T-helper 2 cell treated with Interferon-gamma antibody and Interleukin-4, amounts not matched to agents 100 ng/mL and 5 ng/mL, for 36 hours (primary cell): ENCODE data around the gene XYLT1. TPM values are rescaled to one million over a fixed set of nuclear protein-coding genes. Genes with fewer than 3 reads are reported as not detected.

Source experiments
- intact Hi-C: fragments of 100-400 bp; cut with micrococcal nuclease; formaldehyde crosslinking; loops from one replicate; pipeline ENCODE4 v1.15.1; 2023
- total RNA-seq: library from RNA; stranded (reverse); gene quantifications from 2 replicates; pipeline ENCODE4 v1.2.3, GENCODE V29; 2022

Gene XYLT1
- total RNA-seq, 1 donor from 2014 or later: 47.7 TPM

DNA sequence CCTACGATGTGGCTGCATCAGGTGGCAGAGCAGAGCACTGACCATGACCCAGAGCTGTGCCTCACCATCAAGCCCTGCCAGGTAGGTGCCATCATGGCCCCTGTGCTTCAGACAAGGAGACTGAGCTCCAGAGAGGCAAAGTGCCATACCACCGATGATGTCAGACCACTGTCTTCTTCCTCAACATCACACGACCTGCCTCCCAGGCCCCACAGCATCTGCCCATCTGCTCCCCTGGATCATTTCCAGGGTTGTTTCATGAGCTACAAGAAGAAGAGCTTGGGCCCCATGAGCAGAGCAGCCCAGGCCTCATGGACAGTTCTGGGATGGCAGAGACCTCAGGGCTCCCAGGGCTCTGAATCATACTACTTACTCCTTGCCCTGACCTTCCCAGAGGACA, 9.9 kb downstream of the XYLT1 start:
- intact Hi-C loops: no loop called here

DNA sequence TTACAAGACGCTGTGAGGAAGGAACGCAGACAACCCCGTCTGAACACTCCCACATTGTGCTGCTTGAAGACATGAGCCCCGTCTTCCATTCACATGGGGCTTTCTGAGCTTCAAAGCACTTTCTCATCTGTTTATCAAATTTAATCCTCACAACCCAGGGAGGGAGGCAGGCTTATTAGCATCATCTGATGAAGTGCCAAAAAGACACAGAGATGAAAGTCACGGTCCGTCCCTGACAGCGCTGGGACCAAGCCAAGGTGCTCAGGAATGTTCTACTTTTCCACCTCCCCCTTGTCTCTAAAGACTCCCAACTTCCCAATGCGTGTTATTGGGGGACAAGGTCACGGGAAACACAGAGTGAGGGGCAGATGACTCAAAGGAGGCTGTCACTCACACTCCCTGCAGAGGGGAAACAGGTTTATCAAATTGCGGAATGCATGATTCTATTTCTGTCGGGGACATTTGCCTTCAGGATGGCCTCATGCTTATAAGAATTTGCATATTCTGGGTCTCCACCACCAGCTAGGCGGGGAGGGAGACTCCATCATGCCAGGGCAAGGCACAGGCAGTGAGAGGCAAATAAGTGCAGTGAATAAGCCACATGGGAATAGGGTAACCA, 10.7 kb downstream of the XYLT1 start:
- intact Hi-C loops: no loop called here

DNA sequence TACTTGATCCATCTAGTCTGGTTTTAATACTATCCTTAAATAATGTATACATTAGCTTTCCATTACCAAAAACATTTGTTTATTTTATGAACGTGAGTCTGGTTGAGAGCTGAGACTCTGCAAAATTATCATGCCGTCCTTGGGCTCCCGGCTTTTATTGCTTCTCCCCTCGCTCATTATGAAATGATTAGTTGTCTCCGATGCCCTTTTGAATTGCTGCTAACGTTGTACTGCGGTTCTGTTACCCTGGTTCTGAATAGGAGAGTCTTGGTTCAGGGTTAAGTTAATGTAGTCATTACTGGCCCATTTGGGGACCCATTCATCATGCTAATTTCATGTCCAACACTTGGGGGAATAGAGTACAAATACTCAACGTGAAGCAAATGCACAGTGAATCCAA, 12.8 kb downstream of the XYLT1 start:
- intact Hi-C loops: no loop called here

DNA sequence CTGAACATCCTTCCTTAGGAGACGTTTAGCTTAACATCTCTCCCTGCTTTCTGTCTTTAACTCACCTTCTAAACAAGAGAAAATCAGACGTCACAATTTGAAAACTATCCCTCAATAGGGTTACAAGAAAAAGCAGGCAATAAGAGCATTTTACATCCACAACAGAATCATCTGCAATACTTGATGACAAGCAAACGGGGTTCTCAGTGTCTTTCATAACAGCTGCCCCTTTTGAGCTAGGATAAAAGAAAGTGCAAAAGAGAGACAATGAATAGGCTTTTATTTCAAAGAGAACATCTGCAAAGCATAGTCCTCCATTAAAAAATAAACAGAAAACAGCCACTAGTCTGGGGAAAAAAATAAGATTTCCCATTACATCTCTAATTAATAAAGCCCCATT, 13.2 kb downstream of the XYLT1 start:
- intact Hi-C loops: no loop called here

DNA sequence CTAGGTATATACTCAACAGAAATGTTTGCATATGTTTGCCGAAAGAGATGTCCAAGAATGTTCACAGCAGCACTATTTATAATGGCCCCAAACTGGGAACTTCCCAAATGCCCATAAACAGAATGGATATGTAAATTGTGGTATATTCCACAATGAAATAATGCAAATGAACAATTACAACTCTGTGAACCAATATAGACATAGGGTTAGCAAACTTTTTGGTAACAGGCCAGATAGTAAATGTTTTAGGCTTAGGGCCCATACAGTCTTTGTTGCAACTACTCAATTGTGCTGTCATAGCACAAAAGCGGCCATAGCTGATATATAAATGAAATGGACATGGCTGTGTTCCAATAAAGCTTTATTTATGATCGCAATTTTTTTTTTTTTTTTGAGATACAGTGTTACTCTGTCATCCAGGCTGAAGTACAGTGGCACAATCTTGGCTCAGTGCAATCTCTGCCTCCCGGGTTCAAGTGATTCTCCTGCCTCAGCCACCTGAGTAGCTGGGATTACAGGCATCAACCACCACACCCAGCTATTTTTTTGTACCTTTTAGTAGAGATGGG, 16.5 kb downstream of the XYLT1 start:
- intact Hi-C loops: no loop called here

DNA sequence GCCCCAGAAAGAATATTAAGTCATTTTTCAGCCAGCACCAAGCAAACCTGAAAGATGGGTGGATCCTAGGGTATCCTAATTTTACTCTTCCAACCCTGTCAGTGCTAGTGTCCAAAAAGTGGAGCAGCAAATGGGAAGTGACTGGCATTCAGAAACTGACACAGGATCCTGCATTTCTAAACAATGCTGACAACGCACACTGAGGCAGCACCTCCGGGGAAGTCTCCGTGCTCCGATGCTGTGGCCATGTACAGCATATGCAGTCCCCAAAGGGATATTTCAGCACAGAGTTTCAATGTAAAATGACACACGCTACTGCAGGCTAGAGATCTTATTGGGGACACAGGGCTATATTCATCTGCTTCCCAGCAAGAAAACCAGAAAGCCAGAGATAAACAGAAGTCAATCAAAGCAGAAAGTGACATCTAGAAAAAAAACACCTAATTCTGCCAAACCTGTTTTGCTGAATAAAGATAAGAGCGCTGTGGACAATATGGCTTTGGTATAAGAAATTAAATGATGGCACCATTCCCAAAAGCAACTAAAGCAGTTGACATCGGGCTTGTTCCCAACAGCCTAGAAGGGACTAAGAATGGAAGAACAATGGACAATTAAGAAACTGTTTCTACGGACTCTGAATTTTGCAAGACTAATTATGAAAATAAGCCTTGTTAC, 17.3 kb downstream of the XYLT1 start:
- intact Hi-C loops: no loop called here

DNA sequence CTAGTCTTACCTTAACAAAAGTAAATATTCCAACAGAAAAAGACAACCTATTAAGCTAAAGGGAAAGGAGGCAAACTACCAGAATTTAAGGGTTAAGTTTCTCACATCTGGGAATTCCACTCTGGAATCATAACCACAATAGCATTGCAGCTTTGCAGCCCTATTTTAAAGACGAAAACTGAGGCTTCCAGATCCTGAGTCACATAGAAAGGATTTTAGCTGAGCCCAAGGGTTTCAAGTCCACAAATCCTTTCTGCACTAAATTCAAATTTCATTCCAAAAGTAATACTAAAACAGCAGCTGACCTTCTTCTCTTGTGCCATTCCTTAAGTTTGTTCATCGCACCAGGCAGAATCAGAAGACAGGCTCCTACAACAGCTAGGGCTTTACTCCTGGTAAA, 17.8 kb downstream of the XYLT1 start:
- intact Hi-C loops: no loop called here

DNA sequence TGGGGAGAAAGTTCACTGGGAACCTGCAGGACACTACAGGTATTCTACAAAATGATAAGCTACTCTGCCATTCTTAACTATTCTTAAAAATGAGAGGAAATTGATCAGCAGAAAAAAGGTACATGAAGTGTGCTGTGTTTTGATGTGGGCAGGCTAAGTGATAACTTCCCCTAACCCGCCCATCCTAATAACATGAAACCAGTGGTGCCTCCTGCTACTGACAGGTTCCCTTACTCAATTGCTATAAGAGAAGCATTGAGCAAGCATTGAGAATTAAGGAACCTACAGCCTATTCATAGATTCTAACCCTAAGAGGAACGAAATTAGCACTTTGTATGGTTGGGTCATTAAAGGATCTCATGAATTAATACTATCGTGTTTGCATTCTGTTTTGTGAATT, 18.9 kb downstream of the XYLT1 start:
- intact Hi-C loops: no loop called here

DNA sequence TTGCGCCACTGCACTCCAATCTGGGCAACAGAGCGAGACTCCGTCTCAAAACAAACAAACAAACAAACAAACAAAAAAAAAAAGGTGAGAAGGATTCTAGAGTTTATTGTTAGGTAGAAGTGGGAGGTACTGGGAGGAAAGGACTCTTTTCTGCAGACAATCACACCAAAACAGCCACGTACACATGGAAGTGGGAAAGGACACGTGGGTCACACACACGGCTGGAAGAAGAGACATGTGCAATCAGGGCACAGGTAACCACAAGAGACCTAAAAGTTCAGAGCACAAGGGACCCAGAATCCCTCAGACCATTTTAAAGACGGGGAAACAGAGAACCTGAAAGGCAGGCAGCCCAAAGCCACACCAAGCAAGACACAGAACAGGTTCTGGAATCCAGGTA, 20.5 kb downstream of the XYLT1 start:
- intact Hi-C loops: no loop called here

DNA sequence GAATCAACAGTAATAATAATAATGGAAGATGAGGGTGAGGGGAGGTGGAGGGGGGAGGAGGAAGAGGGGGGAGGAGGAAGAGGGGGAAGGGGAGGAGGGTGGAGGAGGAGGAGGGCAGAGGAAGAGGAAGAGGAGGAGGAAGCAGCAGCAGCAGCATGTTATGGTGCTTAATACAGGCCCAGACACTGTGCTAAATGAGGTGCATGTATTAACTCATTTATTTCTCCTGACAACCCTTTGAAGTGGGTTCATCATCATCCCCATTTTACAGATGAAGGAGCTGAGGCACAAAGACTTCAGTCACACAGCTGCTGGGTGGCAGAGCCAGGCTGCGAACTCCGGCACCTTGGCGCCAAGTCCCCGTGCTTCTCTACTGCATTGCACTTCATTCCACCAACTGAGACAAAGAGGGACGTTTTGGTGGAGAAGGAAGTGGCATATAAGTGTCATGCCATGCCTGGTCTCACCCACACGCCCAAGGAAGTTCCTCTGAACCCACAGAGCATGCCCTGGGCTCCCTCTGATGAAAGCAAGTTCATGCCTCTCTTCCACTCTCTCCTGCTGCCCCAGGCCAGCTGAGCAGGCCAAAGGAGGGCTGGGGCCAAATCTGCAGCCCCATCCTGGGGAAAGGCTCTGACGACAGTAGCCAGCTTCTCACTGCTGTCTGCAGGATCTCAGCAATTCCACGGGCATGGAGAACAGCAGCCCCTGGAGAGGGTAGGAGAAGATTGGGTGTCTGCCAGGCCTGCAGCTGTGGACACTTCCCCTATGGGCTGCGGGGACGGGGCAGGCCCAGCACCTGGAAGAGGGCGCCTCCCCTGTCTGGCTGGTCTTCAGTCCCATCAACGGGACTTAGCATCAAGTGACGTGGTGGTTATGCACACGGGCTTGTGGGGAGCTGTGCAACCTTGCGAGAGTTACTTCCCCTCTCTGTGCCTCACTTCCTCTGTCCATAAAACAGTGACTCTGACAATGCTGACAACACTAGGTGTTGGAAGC, 21.8 kb downstream of the XYLT1 start:
- intact Hi-C loops: loop anchor here (5.0 kb wide), 1 partner anchor 102 kb away; no protein-coding TSS in a partner anchor

DNA sequence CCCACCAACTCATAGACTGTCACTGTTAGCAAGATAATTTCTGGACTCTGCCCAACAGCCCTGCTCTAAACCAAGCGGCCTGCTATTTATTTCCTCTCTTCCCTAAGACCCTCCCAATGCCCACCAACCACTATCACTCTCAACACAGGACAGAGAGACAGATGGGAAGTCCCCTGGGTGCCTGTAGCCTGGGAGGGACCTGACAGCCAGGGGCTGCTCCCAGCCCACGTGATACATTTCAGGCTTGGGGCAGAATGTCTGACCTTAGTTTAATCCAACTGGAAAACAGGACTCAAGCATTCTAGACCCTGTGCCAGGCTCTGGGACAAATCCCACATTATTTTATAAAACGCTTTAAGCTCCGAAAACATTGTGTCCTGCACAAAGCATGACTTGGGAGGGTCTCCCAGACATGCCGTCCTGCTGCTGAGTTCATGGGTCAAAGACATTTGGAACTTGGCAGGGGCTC, 23.6 kb downstream of the XYLT1 start:
- intact Hi-C loops: loop anchor here (5.0 kb wide), 1 partner anchor 100 kb away; no protein-coding TSS in a partner anchor

DNA sequence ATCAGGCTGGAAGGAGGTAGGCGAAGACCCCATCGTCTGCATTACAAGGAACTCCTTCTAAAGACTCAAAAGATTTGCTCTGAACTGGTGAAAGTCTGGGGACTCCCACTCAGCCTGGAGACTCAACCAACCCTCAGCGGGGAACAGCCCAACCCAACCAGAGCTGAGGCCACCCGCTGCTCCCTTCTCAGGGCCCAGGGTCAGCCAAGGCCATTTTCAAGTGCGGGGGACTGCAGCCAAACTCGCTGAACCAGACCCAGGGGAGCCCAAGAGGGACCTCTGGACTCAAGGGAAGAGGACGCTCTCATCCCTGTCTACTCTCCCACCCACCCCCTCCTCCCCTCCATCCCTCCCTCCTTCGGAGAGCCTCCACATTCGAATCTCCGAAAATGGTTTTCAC, 24.1 kb downstream of the XYLT1 start:
- intact Hi-C loops: loop anchor here (5.0 kb wide), 1 partner anchor 99 kb away; no protein-coding TSS in a partner anchor

DNA sequence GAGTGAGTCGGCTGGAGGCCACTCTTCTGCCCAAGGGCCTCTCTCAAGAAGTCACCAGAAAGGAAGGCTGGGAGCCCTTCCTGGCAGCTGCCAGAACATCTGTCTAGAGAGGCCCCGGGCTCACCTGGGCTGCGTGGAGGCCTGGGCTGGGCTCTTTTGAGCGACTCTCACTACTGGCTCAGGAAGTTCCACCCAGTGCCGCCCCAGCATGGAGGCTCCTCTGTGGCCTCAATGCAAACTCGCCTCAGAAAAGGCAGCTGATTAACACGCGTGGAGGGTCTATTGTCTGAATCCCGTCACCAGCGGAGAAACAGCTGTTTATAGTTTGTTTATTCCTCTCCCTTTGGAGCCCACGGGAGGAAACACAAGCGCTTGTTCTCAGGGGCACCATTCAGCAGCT, 25.3 kb downstream of the XYLT1 start:
- intact Hi-C loops: loop anchor here (5.0 kb wide), 1 partner anchor 98 kb away; no protein-coding TSS in a partner anchor

DNA sequence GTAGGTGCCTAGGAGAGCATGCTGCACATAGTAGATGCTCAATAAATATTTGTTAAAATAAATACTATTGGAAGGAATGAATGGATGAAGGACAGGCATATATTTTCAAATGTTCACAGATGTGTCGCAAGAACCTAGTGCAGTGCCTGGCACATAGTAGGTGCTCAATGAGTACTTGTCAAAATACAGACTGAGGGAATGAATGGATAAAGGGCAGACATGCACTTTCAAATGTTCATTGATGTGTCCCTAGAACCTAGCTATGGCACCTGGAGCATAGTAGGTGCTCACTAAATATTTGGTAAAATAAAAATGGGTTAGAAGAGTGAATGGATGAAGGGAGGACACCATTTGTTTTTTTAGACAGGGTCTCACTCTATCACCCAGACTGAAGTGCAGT, 26.1 kb downstream of the XYLT1 start:
- intact Hi-C loops: loop anchor here (5.0 kb wide), 1 partner anchor 97 kb away; no protein-coding TSS in a partner anchor

DNA sequence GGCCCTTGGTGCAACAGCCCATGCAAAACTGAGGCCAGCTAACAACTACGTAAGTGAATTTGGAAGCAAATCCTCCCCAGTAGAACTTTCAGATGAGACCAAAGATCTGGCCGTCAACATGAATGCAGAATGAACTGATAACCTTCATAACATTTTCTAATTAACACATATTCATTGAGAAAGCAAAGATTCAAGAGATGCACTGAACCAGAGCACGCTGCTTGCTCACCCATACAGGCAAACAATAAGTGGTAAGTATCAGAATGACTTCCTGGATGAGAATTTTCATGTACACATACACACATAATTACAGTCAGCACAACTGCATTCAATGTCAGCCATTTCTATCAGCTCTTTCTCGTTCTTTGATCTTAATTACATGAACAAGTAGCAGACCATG, 30.6 kb downstream of the XYLT1 start:
- intact Hi-C loops: no loop called here

DNA sequence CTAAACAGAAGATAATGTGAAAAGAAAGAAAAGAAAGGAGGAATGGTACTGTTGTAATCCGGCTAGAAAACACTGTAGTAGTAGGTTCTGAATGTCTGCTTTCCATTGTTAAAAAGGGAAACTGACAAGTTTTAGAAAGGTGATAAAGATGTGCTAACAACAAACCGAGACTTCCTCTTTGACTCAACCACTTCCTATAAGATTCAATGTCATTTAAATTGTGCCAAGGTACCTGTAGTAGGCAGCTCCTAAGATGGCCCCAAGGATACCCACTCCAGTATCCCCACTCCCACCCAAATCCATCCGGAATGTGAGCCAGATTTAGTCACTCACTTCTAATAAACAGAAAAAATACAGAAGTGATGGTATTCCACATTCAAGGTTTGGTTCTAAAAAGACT, 31.2 kb downstream of the XYLT1 start:
- intact Hi-C loops: no loop called here

DNA sequence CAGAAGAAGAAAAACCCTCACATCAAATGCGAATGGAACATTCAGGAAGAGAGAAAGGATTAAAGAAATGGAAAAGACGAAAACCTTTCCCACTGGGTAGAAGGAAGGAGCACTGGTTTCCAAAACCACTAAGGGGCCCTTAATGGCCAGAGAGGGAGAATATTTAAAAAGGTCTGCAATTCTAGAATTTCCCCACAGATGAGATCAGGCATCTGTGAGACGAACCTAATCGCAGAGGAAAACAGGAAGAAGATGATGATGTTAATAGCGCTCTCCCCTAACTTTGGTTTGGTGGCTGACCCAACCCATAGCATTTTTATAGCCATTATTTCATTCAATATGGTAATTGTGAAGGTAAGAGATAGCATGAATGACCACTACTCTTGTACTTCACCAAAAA, 32.8 kb downstream of the XYLT1 start:
- intact Hi-C loops: no loop called here

DNA sequence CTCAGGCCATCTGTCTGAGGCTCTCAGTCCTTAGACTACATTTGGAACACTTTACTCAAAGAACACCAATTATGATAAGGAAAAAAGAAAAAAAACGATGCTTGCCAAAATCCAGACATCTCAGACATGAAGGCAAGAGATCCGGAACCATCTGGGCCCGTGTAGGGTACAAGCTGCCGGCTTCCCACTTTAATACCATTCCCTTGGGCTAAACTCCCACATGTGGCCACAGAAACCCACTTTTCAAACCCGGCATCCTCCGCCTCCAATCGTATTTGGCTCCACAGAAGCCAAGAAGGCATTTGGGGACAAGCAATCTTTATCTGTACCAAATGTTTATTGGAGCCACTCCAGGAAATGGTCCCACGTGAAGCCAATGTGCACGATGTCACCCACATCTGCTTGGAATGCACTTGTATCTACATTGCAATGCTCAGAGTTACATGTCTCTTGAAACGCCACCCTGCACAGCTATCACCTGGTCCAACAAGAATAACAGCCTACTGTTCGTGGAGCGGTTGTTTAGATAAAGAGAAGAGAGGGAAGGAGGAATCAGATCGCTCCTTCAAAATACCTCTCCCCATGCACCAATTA, 33.5 kb downstream of the XYLT1 start:
- intact Hi-C loops: no loop called here

DNA sequence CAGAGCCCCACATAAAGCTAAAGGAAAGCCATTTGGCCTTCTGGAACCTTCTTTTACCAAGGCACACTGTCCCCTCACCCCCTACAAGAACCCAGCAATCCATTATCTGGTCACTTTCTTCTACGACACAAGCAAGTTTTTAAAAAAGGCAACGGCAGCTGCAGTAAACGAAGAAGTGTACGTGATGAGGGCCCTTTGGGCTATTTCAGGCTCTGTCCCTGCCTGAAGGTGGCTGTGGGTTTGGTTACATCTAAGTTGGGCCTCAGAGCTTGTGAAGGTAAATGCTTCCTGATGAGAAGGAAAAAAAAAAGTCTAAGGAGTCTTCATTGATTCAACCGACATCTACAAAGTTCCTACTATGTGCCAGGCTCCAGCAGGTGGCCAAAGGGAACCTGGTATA, 35.4 kb downstream of the XYLT1 start:
- intact Hi-C loops: no loop called here

DNA sequence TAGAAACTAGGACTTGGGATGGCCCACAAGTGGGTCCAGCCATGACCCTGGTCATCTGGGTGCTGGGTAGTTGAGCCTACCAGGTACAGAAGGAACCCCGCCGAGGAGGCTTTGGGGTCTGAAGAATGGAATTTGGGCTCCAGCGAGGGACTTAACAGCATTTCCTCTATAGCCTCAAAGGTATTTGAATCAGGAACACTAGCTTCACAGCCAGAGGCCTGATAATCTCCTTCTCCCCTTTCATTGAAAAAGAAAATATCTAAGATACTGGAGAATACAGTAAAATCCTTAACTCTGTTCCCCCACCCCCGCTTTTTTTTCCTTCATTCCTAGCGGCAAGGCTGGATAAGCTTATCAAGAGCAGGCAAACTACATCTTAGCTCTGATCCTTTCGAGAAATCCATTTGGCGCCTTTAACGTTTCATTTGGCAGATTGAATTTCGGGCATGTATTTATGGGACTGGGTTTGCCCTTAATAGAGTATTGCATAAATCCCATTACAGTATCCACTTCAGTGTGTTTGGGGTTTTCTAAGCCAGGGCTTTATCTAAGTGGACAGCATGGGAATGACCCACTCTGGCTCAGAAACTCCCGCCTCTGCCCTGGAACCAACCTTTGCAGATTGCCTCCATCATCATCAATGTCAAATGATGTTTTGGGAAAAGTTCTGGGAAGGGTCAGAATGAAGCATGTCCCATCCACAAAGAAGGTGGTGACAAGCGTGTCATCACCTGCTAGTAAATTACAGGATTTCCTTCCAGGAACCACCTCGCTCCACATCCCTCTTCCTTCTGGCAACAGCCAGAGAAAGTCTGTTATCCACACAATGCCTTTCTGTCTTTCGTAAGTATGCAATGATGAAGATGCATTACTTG, 36.9 kb downstream of the XYLT1 start:
- intact Hi-C loops: no loop called here
